ENCODE results near the gene LAMA1.
A peak's percentile ranks its signal among the peaks of the same experiment; 100 is the strongest.

LAMA1 gene

DNA sequence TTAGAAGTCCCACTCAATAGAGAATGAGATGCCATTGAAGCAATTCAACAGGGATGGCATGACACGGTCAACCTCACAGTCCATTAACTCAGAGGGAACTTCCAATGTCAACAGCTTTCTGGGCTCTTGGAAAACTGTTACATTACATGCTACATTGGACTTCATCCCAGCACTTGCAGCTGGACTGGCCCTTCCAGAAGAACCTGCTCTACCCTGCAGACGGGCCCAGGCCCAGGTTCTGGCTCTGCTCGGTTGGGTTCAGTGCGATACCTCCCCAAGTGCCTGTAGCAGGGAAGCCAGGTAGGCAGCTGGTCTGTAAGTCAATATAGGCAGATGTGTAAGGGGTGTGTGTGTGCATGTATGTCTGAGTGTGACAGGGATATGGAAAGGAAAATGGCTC lies 12.9 kb downstream of the LAMA1 start:
- no peak for DNase-seq

DNA sequence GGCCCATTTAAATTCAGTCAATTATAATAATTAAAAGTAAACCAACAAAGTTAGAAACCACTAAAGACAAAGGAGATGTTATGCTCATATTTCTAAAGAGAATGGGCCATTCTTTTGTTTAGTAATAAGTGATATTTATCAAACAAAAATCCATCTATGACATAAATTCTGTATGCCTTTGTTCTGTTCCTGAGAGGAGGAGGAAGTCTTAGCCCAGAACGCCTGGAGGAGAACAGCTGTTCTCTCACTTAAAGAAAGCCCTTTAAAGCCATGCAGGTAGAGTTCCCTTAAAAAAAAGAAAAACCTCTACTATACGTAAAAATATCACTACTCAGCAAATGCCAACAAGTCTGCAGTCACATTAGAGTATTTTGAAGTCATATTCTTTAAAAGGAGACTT lies 15.5 kb downstream of the LAMA1 start:
- no peak for DNase-seq

DNA sequence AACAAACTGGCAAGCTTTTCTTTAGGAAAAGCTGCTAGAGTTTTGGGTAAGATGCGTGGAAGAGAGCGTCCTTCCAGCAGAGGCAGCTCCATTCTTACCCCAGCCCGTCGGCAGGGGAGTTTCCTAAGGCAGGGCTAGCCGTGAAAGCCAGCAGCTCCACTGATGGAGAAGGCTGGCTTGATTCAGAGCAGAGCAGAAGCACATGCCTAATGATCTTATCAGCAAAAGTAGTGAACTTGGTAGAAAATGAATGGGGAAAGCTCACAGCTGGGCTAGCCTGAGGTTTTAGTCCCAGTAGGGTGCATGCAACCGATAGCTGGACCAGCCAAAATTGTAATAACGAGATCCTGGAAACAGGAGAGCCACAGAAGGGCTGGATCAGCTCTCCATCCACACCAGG lies 20.8 kb downstream of the LAMA1 start:
- DNase-seq = no peak

DNA sequence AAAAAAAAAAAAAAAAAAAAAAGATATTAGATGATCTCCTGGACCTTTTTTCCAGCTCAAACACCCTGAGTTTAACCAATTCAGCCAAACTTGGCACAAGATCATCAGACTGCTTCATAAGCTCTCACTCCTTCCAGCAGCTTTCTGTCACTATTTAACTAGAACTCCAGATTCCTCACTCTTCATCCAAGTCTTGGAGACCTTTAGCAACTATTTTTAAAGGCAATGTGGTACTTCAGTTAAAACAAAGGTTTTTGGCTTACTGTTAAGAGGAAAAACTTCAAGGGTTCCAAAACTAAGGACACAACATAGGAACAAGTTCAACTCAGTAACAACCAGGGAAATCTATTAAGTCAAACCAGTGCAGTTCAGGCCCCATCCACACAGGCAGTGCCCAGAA lies 23.2 kb downstream of the LAMA1 start:
- no peak for DNase-seq

DNA sequence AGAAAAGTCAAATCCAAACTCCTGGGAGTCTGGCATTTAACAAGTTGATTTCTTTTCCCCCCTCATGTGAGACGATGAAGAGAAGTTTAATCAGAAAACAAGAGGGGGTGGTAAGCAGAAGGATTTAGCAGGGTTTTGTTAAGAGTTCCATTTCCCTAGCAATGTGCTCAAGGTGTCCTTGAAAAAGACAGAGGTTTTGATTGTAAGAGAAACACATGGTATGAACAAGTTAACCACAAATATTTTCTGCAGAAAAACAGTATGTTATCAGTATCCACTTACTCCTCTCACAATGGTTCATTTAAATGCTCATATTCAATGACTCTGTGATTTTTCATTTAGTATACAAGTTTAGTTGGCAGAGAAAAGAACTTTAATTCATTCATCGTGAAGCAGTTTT lies 26.8 kb downstream of the LAMA1 start:
- DNase-seq = no peak

DNA sequence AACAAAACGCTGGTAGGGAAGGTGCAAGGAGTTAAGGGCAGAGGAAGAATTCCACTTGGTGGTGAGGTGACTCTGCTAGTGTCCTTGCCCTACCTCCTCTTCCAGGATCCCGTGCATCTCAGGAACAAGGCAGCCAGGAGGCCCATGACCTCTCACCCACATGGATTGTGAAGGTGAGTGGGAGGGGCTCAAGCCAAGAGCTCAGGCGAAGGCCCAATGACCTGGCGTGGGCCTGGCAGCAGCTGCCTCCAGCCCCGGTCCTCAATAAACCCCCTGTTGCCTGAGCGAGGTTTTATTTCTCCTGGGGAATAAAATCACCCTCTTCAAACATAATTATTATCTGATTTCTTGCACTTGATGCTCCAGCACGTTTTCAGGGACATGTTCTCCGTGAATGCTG lies 28.2 kb downstream of the LAMA1 start:
- no peak for DNase-seq

DNA sequence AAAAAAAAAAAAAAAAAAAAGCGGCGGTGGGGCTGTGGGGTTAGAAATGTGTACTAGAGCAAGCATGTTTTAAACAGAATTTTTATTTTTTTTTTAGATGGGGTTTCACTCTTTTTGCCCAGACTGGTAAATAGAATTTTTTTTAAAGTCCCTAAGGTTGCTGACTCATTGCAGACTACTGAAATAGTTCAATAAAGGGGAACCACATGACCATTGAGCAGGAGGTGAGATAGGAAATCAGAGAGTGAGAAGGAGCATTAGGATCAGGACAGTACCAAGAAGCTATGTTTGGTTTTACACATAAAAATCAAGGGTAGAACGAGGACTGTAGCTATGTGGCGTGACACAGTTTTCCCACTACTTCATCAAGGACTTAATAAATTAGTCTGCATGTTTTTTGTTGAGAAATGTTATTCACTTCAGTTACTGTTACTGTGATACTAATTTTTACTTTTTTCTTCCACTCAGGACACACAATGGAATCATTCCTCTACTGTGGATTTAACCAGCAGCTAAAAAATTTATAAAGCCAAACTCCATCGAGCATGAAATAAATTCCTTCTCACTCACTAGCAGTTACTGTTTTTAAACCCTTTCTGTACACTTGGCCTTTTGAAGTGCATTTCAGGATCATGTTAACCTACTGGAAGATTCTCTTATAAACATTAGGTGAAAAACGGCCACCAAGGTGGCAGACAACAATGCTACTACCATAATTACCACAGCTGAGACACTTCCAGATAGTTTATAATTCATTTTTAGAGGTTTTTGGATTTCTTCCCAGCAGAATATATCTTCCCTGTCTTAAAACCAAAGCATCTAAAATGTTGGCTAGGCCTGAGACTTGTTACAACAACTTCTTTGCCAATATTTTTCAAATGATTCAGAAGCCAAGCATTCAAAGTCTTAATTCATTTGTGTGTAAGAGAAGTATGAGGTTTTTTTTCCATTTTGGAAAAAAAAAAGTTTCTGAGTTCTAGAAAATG lies 33.2 kb downstream of the LAMA1 start:
- DNase-seq = no peak

DNA sequence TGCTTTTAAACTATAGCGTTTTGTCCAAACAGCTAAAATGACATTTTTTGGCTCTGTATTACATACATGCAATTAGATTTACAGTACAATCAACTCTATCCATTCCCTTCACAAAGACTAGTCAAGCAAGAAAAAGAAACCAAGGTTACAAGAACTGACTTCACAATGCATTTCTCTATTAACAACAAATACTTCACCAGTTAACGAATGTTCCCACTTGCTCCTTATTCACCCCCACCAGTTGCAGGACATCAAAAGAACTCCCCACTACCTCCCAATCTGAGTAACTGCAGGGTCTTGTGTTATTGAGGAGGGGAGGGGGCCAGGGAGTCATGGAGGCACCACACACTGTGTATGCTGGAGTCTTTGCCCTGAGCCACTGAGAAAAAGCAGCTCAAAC lies 34.9 kb downstream of the LAMA1 start:
- no peak for DNase-seq

DNA sequence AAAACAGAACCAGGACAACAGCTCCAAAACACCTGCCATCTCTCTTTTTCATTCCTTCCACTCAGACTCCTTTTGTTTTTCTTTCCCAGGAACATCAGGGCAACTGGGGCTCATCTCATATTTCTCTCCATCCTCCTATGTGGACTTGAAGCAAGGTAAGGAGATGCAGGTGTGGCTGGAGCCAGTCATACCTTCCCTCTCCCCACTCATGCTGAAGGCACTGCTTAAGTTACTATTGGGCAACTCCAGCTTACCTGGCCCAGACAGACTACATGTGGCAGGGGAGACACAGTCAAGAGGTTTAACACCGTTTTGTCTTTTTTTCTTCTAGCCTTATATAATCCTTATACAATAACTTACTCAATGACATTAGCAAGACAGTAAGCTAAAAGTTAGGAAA lies 38.4 kb downstream of the LAMA1 start:
- no peak for DNase-seq

DNA sequence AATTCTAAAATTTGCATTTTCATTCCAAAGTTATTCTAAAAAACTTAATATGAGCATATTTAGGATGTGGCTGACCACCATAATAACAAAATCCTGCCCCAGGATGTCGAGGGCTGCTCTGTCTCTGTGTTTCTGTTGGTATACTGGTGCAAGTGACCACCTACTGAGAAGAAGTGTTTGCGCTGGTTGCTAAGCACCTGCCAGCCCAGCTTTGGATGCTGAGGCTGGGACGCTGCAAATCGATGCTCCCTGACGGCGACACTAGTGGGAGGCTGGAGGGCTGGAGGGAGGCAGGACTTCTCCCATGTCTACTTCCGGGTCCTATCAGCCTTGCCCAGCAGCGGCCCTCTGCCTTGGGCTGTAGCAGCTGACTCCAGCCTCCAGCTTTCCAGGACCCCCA lies 45.0 kb downstream of the LAMA1 start:
- DNase-seq = no peak

DNA sequence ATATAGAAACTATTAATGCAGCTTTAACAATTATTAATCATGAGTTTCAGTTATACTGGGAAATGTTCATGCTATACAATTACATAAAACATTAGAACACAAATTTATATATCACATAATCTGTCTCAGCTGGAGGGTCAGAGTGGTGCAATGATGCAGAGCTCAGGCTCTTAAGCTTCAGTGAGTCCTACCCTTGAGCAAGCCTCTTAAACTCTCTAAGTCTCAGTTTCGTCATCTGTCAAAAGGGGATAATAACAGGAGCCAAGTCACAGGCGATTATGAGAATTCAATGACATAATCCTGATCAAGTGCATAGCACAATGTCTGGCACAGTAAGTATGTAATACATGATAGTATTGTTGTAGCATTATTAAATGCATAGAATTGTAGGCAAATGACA lies 46.0 kb downstream of the LAMA1 start:
- no peak for DNase-seq

DNA sequence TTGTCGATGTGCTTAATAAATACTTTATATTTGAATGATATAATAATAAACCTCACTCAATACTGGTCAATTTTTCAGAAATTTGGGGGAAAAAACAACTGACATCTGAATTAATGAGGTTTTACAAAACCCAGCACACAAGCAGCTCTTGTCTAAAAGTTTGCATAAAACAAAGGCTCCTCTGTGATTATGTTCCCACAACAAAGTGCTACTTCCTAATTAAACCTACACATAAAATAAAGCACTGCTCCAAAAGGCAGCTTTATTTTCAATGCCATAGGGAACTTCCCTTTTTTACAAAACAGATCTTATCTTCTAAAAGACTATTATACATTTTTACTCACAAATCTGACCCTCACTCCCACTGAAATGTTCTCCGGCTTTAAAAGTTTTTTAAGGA lies 47.1 kb downstream of the LAMA1 start:
- DNase-seq = no peak

DNA sequence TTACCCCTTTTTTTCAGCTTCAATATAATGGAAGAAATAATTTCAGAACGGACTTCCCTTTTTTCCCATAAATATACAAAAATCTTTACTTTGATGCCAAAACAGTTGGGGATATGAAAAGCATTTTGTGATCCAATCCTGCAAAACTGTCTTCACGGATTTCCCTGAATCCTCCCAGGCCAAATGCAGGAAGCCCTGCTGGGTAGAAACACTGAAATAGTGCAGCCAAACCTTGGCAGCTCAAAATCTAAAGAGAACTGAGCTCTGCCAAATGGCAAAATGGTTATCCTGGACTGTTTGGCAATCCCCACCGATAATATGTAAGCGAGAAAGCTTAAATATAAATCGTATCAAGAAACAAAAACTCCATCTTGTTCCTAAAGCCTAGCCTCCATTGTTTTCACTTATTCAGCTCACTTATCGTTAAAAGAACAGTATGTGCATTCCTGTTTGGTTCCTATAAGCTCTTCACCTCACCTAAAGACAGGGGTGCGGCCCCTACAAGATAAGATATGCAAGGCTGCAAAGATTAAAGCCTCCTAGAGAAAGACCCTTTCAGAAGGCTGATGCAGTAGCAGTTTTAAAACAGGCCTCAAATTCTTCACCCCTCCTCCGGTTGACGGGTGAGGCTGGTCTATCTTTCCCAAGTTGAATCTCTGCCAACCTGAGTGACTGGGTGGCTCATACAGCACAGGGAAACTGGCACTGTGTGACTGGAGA lies 48.6 kb downstream of the LAMA1 start:
- no peak for DNase-seq

DNA sequence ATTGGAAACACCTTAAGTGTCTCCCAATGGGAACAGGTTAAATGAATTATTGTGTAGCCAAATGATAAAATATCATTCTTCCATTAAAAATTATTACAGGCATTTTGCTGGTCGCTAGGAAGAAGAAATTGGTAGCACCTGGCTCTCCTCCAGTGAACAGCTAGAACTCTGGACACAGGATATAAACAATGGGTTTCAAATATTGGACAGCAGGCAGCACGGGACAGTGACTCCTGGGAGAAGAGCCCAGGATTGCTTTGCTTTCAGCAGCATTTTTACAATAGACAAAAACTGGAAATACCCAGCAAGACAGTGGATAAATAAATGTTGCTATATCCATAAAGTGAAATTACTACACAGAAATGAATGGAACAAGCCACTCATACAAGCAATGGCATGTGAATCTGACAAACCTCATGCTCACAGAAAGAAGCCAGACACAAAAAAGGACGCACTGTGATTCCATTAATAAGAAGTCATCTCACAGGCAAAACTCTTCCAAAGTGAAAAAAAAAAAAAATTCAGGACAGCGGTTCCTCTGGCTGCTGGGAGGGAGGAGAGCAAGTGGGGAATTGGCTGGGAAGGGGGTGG lies 50.5 kb downstream of the LAMA1 start:
- DNase-seq = no peak

DNA sequence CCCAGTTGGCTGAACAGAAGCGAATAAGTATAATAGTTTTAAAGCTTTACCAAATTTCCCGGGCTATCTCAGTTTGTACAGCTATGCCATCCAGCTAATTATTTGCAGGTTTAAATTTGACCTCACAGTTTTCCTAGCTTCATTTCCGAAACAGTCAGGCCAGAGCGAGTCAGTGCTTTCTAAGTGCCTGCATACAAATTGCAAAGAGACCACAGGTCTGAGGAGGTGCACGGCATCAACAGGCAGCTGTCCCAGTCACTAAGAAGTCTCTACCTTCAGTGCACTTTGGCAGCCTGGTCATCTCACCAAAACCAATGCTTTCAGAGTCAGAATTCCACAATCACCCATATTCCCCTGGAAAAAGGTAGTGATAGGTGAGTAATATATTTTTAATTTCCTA lies 51.9 kb downstream of the LAMA1 start:
- no peak for DNase-seq

DNA sequence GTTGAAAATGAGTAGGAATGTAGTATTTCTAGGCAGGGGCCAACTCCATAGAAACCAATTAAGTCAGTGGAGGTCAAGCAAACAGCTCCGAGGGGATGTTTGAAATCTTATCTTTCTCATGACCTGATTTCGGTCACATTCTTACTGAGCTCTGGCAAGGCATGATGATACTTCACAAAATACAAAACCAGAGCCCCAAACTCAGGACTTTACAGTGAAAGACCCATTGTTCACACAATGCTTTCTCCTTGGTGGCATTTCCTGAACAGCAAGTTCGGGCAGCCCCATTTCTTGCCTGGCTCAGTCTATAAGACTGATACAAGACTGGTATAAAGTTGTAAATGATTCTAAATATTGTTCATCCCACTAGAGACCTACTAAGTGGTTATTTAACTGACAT lies 53.3 kb downstream of the LAMA1 start:
- no peak for DNase-seq

DNA sequence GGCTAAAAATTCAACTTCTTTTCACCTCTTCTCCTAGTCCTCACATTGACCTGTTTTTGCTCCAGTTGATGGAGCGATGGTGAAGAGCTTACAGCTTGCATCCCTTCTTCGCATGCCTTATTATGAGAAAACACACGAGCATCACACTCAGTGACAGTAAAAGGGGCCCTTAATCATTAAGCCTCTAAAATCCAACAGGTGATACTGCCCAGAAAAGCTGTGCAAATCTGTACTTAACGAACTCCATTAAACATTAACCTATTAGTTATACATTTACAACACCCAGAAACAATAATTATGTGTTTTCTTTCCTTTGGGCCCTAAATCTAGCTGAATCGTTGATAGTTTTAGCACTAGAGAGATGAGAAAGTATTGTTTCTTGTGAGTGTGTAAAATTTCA lies 54.8 kb downstream of the LAMA1 start:
- DNase-seq = no peak

DNA sequence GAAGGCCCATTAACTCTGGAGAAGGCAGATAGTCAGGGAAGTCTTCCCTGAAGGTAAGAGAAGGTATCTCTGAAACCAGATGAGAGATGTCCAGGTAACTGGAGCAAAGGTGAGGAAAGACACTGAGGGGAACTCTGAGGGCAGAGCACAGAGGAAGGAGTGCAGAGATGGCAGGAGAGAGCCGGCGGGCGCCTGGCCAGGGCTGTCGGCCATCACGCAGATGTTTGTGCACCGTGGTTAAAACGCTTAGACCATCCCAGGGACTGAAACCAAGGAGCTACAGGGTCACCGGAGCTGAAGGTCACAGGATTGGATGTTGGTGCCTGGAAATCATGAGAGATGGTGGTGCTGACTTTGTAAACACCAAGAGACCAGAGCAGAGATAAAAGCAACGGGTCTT lies 55.4 kb downstream of the LAMA1 start:
- DNase-seq = no peak

DNA sequence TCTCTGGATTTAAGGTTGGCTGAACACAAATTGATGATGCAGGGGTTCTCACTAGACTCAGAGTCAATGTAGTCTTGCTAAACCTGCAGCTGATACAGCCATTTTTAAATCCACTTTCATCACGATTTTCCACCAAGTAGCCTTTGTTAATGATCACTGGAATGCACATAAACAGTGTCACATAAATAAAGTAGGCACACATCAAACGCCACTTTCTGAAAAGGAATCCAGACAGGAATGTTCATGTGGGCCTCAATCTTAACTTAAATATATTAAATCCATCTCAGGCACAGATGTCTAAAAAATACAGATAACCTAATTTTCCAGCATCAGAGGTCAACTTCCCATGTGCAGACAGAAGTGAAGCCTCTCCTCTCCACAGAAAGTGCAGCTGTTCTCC lies 58.3 kb downstream of the LAMA1 start:
- DNase-seq = no peak

DNA sequence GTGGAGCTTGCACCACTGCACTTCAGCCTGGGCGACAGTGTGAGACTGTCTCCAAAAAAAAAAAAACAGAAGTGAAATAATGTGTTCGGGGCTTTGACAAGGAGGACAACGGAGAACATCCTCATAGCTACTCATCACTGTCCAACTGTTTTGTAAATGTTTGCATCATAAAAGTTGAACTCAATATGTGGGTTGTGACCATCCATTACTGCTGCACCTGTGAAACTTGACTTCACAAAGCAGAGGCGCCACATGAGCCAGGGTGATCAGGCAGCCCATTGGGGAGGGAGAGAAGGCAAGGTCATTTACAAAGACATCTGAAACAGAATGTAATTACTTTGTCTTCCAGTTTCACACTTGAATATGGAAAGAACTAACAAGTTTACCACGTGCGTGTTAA lies 61.6 kb downstream of the LAMA1 start:
- no peak for DNase-seq

DNA sequence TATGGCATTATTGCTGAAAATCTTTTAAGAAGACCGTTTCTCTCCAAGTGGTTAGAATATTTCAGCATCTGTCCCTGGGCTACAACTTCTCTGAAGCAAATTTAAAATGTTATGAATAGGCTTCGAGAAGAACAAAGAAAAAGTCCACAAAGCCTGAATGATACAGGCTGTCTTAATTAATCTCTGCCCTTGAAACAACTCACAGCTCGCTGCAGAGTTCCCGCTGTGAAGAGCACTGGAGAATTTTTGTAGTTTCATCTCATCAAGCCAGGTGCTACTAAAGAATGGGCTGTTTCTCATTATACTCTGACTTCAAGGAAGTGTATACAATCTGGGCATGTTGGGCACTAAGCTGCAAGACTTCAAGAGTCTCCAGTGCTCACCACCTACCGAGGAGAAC lies 67.6 kb downstream of the LAMA1 start:
- no peak for DNase-seq

DNA sequence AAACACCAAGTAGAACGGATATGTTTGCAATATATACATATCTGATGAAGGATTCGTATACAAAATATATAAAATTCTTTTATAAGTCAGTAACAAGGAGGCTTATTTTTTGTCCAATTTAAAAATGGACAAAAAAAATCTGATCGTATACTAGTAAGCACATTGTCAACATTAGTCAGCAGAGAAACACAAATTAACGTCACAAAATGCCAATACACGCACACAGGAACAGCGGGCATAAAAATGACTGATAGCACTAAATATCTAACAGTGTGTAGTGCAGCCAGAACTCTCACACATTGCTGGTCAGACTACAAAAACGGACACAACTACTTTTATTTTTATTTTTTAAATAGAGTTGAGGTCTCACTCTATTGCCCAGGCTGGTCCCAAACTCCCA lies 69.5 kb downstream of the LAMA1 start:
- DNase-seq = no peak

DNA sequence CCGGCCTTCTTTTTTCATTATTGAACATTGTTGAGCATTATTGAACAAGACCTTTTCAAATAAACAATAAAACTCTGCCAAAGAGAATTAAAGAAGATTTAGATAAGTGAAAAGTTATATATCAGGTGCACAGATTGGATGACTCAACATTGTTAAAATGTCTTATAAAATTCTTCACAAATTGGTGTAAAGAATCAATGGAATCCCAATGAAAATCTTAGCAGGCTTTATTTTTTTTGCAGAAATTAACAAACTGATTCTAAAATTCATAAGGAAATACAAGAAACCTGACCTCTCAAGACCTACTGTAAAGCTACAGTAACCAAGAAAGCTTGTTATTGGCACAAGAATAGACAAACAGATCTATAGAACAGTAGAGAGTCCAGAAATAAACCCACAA lies 70.3 kb downstream of the LAMA1 start:
- no peak for DNase-seq

DNA sequence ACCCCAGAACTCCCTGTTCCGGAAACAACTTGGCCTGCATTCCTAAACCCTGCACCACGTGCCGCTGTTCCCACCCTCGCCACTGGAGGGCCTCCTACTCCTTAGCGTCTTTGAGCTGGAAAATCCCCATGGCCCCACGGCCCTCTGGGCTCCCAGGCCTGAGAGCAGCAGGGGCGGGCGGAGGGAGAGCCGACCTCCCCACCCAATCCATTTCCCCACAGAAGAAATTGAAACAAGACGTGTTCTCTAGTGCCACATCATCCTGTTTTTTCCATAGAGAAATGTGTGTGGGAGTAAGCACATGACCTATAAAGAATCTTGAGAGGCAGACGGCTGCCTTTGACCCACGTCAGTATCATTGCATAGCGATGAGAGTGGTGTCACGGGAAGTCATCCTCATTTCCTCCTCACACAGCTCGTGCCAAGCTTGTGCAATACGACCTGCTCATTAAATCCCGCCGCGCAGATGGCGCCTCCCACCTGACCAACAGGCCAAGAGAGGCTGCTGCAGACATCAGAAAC lies 79.2 kb downstream of the LAMA1 start:
- DNase-seq = peak; percentile 44 to 84
